GM10266 (cell line): ENCODE results near the gene SEPTIN10.

ENCODE experiments used
- DNase-seq: peaks from one replicate; pipeline ENCODE4 v3.0.0; 2012; ENCODE audit errors: extremely low spot score
- TF ChIP-seq, protein P1 (sequence below): IDR thresholded peaks from 2 replicates; pipeline ENCODE4 v1.5.1; 2012; ENCODE audit warnings: mild to moderate bottlenecking, low read depth; ENCODE audit not compliant: control insufficient read depth, insufficient read depth; ENCODE audit errors: missing control alignments

Gene SEPTIN10

DNA sequence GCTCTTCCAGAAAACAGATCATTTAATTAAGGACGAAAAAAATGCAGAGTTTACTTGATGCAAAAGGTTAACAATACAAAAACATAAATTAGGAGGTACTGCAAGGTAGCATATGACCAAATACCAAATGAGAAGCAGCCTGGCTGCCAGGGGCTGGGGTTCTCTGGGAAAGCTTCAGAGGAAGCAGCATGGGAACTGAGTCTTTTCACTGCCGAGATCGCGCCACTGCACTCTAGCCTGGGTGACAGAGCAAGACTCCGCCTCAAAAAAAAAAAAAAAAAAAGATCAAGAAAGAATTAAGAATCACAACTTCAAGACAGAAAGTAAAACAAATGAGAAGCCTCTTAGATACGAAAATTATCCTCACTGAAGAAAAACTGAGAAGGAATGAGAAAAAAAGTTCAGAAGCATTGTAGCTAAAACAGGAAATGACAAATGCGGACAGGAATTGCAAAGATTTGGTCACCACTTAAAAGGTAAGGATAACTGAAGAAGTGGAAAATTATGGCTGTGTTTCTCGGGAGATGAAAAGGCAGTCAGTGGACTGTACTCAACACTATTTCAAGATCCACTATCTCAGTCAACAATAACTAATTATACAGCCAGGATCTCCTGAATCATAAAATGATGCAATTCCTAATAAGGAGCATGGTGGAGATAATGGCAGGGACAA is 4.3 kb downstream of the SEPTIN10 start:
- TF ChIP-seq, protein P1, sequence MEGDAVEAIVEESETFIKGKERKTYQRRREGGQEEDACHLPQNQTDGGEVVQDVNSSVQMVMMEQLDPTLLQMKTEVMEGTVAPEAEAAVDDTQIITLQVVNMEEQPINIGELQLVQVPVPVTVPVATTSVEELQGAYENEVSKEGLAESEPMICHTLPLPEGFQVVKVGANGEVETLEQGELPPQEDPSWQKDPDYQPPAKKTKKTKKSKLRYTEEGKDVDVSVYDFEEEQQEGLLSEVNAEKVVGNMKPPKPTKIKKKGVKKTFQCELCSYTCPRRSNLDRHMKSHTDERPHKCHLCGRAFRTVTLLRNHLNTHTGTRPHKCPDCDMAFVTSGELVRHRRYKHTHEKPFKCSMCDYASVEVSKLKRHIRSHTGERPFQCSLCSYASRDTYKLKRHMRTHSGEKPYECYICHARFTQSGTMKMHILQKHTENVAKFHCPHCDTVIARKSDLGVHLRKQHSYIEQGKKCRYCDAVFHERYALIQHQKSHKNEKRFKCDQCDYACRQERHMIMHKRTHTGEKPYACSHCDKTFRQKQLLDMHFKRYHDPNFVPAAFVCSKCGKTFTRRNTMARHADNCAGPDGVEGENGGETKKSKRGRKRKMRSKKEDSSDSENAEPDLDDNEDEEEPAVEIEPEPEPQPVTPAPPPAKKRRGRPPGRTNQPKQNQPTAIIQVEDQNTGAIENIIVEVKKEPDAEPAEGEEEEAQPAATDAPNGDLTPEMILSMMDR: no peak
- no peak for DNase-seq

DNA sequence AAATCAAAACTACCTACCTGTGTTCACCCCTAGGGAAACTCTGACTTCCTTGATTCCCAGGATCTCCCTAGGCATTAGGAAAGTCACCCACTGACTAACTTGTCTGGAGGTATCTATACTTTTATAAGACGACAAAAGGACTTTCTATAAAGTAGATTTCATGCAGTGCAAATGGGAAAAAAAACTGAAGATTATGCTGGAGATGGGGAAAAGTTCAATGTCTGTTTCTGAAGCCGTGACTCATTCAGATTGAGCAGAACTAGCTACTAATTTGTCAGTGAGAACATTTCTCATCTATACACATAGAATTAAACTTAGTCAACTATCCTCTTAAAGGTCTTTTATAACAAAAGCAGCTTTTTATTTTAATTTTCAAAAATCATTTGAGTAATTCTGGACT is 6.0 kb downstream of the SEPTIN10 start:
- no peak for DNase-seq

DNA sequence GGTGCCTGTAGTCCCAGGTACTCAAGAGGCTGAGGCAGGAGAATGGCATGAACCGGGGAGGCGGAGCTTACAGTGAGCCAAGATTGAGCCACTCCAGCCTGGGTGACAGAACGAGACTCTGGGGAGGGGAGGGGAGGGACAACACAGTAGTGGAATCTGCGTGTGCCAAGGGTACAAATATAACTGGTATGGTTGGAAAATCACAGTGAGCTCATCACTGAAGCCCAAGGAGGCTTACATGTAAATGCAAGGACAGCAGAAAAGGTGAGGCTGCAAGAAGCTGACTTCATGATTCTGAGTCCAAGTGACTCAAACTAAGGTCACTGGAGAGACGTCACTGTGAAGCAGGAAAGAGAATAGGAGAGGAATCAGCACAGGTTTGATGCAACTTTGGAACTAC is 9.2 kb downstream of the SEPTIN10 start:
- TF ChIP-seq, protein P1: no peak
- DNase-seq: no peak

More for the DNA sequence above, 6.0 kb downstream of the SEPTIN10 start:
- TF ChIP-seq, protein P1: no peak

DNA sequence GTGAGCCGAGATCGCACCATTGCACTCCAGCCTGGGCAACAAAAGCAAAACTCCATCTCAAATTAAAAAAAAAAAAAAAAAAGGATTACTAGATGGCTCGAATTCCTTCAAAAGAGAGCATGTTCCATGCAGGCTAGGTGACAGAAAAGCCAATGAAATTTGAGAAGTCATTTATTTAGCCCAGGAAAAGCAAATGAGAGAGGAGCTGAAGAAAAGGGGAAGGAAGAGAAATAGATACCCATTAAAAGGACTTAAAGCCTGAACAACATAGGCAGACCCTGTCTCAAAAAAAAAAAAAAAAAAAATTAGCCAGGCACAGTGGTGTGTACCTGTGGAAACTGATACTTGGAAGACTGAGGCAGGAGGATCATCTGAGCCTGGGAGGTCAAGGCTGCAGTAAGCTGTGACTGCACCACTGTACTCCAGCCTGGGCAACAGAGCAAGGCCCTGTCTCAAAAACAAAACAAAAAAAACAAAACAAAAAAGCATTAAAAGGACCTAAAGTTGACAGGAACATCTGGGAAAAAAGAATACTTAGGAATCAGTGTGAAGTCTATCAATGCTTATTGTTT is 11.1 kb downstream of the SEPTIN10 start:
- DNase-seq: no peak
- TF ChIP-seq, protein P1: no peak

DNA sequence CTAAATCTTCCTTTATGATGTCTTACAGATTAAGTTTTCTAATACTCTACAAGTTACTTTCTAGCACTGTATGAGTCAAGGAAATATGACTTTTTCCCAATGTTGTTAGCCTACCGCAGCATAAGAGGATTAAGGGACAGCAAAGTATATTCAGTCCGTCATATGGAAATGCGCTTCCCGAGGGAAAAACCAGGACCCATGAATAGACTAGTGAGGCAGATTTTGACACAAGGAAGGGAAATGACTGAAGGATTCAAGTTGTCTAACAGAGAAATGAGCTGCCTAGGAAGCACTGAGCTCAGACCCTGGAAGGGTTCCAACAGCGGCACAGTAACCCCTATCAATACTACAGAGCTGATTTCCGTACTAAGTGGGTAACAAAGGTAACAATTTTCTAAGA is 12.0 kb downstream of the SEPTIN10 start:
- TF ChIP-seq, protein P1: no peak
- DNase-seq: no peak

DNA sequence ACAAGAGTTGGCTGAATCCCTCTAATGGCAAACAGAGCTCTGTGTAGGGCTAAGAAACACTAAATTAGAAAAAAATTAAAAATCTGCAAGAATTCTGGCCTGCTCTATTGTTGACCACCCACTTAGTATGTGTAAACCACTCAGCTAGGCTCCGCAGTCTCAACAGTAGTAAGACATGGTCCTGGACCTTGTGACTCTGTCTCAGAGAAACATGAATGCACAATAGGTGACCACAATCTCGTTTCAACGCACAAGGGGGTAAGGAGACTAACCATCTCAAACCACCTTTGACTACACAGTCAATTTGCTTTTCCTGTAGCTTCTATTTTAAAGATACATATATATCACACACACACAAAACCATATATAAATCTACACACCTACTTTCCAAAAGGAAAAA is 16.5 kb downstream of the SEPTIN10 start:
- TF ChIP-seq, protein P1: no peak

DNA sequence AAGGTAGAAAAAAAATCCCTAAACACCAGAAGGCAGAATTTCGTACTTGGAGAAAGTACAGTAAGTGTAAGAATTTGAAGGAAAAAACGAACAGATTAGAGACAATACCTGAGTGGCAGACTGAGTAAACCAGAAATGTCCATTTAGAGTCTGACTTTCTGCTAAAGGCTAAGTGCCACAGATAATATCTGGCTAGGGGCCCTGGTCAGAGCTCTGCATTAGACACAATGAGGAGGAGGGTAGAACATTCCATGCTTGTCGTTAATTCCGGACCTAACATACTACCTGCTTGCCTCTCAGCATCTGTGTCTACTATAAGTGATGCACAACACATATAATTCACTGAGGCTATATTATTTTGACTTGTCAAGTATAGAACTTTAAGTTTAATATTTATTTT is 18.1 kb downstream of the SEPTIN10 start:
- no peak for DNase-seq
- TF ChIP-seq, protein P1: no peak

More for the DNA sequence above, 16.5 kb downstream of the SEPTIN10 start:
- no peak for DNase-seq
